Measurements from ENCODE around the gene CDC37L1.

Gene CDC37L1

DNA sequence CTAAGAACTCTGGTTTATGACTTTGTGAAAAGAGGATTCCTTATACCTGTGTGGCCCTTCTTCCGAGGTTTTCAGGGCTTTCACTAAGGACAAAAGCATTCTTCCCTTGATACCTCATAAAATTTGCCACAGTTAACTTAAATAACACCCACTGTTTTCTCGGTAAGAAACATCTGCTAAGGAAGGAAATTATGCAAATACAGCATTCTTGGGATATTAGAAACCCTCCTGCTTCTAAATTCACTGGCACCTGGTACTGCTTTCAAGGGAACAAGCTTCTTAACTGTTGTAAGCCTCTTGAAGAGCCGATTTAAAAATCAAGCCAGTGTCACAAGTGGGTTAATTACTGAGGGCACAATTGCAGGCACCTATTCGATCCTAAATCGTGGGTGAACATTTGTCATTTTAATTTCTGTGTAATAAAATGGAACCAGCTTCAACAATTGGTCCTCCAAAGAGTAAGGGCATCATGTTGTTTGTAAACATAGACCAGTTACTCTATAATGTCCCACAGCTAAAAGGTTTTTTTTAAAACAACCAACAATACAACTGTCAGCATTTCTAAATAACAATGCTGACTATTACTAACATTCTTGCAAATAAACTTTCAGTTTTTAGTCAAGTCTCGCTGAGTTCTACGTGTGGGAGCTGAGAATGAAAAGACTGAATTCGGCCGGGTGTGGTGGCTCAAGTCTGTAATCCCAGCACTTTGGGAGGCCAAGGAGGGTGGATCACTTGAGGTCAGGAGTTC, 35.1 kb downstream of the CDC37L1 start:
- DNase-seq (ENCODE audit: low spot score) = no peak

- DNase-seq (ENCODE audit: low spot score) = no peak
Observed at GRCh38 chr9:4716163-4716562, 36.8 kb downstream of the CDC37L1 start.

DNA sequence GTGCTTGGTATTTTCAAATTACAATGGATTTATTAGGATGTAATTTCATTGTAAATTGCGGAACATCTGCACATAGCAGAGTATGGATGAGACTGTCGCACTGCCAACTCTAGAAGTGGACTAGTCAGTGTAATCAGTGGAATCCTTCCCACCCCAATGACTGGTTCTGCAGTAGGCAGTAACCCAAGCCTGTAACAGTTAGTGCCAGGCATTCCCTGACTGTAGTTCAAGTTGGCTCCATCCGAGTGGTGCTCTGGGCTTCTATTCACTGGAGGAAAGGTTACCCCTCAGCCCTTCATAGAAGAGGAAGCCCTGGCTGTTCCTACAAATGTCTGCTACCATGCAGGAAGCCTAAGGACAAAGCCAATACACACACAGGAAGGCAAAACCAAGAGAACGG, 38.4 kb downstream of the CDC37L1 start:
- DNase-seq (ENCODE audit: low spot score) = no peak

DNA sequence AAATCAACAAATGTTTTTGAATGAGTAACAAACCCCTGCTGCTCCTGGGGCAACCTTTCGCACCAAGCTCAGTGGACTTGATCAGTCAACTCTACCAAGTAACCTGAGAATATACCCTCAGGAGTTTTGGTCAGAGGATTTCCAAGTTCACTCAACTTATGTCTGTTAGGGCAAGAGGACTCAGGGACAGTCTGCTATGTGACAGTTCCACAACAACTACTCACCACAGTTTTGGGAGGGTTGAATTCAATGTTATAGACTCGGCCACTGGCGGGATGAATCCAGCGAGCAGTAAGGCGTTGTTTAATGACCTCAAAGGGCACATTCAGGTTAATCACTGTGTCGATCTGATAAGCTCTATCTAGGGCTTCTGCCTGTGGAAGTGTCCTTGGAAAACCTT, 39.5 kb downstream of the CDC37L1 start:
- DNase-seq (ENCODE audit: low spot score) = no peak

- no peak for DNase-seq (ENCODE audit: low spot score)
Observed at GRCh38 chr9:4721736-4722135, 42.4 kb downstream of the CDC37L1 start.

DNA sequence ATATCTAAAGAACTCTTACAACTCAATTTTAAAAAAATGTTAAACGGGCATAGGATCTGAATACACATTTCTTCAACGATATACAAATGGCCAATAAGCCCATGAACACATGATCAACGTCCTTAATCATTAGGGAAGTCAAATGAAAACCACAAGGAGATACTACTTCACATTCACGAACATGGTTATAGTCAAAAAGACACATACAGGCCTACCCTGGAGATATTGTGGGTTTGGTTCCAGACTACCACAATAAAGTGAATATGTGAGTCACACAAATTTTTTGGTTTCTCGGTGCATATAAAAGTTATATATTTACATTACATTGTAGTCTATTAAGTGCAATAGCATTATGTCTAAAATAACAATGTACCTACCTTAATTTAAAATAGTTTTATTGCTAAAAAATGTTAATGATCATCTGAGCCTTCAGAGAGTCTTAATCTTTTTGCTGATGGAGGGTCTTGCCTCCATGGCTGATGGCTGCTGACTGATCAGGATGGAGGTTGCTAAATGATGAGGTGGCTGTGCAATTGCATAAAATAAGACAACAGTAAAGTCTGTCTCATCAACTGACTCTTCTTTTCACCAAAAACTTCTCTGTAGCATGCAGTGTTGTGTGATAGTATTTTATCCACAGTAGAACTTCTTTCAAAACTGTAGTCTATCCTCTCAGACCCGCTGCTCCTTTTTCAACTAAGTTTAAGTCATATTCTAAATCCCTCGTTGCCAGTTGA, 46.5 kb downstream of the CDC37L1 start:
- DNase-seq (ENCODE audit: low spot score) = no peak

DNA sequence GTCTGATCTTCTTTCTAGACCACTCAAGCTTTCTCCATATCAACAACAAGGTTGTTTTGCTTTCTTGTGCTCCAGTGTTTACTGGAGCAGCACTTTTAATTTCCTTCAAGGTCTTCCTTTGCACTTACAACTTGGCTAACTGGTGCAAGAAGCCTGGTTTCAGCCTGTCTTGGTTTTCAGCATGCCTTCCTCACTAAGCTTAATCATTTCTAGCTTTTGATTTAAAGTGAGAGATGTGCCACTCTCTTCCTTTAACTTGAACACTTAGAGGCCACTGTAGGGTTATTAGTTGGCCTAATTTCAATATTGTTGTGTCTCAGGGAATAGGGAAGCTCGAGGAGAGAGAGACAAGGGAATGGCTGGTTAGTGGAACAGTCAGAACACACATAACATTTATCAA, 48.2 kb downstream of the CDC37L1 start:
- DNase-seq (ENCODE audit: low spot score) = no peak

DNA sequence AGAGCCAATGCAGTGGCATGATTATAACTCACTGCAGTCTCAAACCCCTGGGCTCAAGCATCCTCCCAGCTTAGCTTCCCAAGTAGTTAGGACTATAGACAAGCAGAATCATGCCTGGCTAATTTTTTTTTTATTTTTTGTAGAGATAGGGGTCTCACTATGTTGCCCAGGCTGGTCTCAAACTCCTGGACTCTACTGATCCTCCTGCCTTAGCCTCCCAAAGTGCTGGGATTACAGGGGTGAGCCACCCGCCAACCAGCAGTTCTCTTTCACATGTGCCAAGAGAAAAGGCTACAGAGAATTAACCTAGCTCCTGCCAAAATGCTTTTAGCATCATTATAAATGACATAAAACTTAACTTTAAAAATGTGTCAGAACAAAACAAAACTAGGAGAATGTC, 53.5 kb downstream of the CDC37L1 start:
- DNase-seq (ENCODE audit: low spot score) = no peak

GRCh38 chr9:4734150-4734549, 54.8 kb downstream of the CDC37L1 start:
- no peak for DNase-seq (ENCODE audit: low spot score)

GRCh38 chr9:4738866-4739586, 59.7 kb downstream of the CDC37L1 start:
- no peak for DNase-seq (ENCODE audit: low spot score)

DNA sequence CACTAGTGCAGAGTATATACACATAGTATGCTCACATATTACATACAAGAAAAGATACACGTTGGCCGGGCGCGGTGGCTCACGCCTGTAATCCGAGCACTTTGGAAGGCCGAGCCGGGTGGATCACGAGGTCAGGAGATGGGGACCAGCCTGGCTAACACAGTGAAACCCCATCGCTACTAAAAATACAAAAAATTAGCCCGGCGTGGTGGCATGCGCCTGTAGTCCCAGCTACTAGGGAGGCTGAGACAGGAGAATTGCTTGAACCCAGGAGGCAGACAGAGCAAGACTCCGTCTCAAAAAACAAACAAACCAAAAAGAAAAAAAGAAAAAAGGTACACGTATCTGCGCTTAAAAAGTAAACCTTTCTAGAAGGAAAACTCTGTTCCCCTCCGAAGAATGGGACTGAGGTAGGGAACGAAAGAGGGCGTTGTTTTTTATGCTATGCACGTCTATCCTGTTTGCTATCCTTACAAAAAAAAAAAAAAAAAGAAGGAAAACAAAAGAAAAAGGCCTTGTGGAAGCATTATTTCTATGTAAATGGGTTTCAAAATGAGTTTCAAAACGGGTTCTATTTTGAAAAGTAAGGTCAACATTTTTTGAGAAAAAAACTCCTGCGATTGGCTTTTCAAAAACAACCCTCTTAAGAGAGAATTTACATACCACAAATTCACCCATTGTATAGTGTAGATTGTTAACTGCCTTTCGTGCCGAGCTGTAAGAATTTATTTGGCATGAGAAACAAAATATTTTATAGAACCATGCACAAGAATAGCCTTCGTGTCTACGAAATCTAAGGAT, 60.4 kb downstream of the CDC37L1 start:
- peak; percentile 29 for DNase-seq (ENCODE audit: low spot score)

- peak; percentile 35 for DNase-seq (ENCODE audit: low spot score)
Observed at GRCh38 chr9:4740388-4740637, 60.9 kb downstream of the CDC37L1 start.

GRCh38 chr9:4740638-4741364, 61.4 kb downstream of the CDC37L1 start, which contains the start of gene AK3:
TSS of gene AK3 (minus strand) at chr9:4741202. CDS start at chr9:4741087, 115 bp downstream.
- DNase-seq (ENCODE audit: low spot score) = peak; percentile 65

GRCh38 chr9:4741365-4742089, 62.2 kb downstream of the CDC37L1 start:
- DNase-seq (ENCODE audit: low spot score) = no peak

DNA sequence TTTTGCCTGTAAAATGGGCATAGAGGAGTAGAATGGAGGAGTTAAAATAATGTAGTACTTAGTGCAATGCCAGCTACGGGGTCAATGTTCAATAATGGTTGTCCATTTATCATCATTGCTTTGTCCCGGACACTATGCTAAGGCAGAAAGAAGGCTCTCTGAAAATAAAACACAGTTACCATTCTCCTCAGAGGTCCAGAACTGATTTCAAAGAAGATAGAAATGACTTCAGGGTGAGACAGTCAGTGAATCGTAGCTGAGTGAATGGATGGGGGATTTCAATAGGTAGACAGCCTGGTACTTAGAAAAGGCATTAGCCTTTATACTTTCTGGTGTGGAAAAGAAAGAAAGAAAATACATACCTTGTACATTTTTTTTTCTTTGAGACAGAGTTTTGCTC, 62.9 kb downstream of the CDC37L1 start:
- DNase-seq (ENCODE audit: low spot score) = no peak

- DNase-seq (ENCODE audit: low spot score) = no peak
Observed at GRCh38 chr9:4743131-4743875, 63.9 kb downstream of the CDC37L1 start.

DNA sequence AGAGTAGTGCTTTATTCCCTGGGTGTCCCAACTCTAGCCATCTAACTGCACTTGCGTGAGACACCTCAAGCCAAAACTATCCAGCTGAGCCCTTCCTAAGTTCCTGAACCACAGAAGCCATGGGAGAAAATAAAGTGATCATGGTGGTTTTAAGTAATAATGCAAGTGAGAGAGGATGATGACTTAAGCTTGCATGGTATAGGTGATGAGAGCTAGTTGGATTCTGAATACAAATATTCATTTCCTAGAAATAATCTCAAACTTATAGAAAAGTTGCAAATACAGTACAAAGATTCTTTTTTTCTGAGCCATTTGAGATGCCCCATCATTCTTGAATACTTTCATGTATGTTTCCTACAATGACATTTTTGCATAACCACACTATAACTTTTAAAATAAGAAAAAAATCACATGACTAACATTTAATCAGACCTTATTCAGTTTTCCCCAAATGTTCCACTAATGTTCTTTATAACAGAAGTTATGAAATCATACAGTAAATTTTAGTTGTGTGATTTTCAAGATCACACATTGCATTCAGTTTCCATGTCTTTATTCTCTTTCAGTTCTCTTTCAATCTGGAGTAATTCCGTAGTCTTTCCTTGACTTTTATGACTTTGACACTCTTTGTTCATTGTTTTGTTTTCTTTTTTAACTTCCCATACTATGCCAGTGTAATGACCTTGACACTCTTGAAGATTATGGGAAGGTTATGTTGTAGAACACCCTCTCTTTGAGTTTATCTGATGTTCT, 67.1 kb downstream of the CDC37L1 start:
- no peak for DNase-seq (ENCODE audit: low spot score)

DNA sequence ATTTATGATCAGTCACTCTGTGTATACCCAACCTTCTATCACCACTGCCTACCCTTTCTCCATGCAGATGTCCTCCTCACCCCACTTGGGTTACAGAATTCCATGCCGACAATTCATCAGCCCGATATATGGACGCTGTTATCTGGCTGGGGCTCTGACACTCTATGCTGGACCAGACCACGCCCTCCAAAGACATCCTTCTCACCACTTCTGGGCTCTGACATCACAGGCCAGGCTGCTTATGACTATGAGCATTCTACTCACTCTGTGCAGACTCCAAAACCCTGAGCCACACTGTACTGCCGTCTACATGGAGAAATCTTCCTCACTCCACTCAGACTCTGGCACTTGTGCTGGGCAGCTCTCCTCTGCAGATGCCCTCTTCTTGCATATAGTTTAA, 69.2 kb downstream of the CDC37L1 start:
- DNase-seq (ENCODE audit: low spot score) = no peak

DNA sequence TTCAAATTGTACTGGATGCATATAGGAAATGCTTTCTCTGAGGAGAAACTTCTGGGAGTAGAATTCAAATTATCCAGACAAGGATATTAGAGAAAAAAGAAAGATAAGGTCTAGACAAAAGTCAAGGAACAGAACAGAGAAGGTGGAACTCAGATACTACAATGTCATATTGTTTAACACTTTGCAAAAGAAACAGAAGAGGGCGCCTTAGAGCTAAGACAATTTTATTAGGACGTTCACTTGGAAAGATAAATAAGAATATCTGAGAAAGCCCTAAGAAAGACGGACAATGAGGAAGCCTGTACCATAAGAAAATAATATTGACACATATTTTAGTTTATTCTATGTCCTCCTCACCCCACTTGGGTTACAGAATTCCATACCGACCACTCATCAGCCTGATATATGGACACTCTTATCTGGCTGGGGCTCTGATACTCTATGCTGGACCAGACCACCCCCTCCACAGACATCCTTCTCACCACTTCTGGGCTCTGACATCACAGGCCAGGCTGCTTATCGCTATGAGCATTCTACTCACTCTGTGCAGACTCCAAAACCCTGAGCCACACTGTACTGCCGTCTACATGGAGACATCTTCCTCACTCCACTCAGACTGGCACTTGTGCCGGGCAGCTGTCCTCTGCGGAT, 70.8 kb downstream of the CDC37L1 start:
- DNase-seq (ENCODE audit: low spot score) = peak; percentile 76
